Colonic mucosa (tissue), 4 donors: ENCODE measurements around the gene RAPH1. TPM values are rescaled to one million over a fixed set of nuclear protein-coding genes. Genes with fewer than 3 reads are reported as not detected.

Source experiments
- DNase-seq: peaks from one replicate; pipeline ENCODE4 v3.0.0-alpha.2; 2020
- H3K27ac ChIP-seq: fragments of 200-600 bp; one replicate; pipeline ENCODE4 v1.8.0; 2021
- H3K27me3 ChIP-seq: fragments of 200-600 bp; one replicate; pipeline ENCODE4 v1.8.0; 2021
- H3K36me3 ChIP-seq: fragments of 200-600 bp; one replicate; pipeline ENCODE4 v1.8.0; 2021
- H3K4me1 ChIP-seq: fragments of 200-600 bp; one replicate; pipeline ENCODE4 v1.8.0; 2021; ENCODE audit warnings: mild to moderate bottlenecking
- H3K4me3 ChIP-seq: fragments of 200-600 bp; one replicate; pipeline ENCODE4 v1.8.0; 2021
- H3K9ac ChIP-seq, 2 donors: one replicate each; pipeline ENCODE4 v1.7.0; 2013; ENCODE audit warnings: control low read depth in 2 of 2, low read depth in 2 of 2, low read length in 2 of 2
- H3K9me3 ChIP-seq: fragments of 200-600 bp; one replicate; pipeline ENCODE4 v1.8.0; 2021
- CTCF ChIP-seq: fragments of 200-600 bp; IDR thresholded peaks from one replicate; pipeline ENCODE4 v1.8.0; 2022; ENCODE audit warnings: antibody characterized with exemption, mild to moderate bottlenecking
- intact Hi-C: fragments of 100-400 bp; cut with DNase I; formaldehyde crosslinking; loops from one replicate; pipeline ENCODE4 v1.14.1; 2022
- total RNA-seq, 2 donors: library from RNA; stranded (reverse); fragmentation: NEBNext Ultra II Directional in 1 of 2; extraction: Animal tissue kit (Norgen Biotek cat#: 25700) in 1 of 2; gene quantifications; one replicate each; pipeline ENCODE4 v1.2.1, GENCODE V29; 2021
- donor health status: healthy.
- donor health status: DM: no; HTN: no; CAD: no.
- donor health status: DM: no; HTN: no; CAD: no.

The RAPH1 gene
- total RNA-seq, 2 donors from 2014 or later, result 26.1 to 39.5 TPM

- no peak overlapping the region for H3K4me3 ChIP-seq
- no peaks in the 10 kb centered on the region for H3K4me1 ChIP-seq
- H3K27ac ChIP-seq, result no peak overlapping the region
- no peaks in the 10 kb centered on the region for H3K36me3 ChIP-seq
- intact Hi-C loops, result no loop called here
- H3K9me3 ChIP-seq, result no peaks in the 10 kb centered on the region
- no peaks in the 10 kb centered on the region for H3K27me3 ChIP-seq
- no peak for DNase-seq
- H3K9ac ChIP-seq, result no peak overlapping the region
- TF ChIP-seq CTCF, result no peak
These were observed 175.7 kb downstream of the RAPH1 start for GRCh38 chr2:203359450-203359849.

DNA sequence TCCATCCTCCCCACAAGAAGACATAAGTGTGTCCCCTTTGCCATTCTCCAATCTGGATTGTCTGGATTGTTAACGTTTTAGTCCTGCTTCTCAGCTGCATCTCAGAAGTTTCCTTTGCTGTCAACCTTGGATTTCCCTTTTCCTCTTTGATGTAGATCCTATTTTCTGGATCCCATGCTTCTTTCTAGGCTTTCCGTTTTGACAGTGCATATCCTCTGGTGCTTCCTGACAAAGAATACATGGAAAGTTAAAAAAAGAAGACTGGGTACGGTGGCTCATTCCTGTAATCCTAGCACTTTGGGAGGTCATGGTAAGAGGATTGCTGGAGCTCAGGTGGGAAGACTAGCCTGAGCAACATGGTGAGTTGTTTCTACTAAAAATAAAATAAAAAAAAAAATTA, 180.1 kb downstream of the RAPH1 start:
- Histone ChIP-seq H3K4me1 (no peaks in the 10 kb centered on the region), H3K27me3 (no peaks in the 10 kb centered on the region), H3K27ac (no peak overlapping the region), H3K9me3 (no peaks in the 10 kb centered on the region), H3K36me3 (no peaks in the 10 kb centered on the region), H3K9ac (no peak overlapping the region), H3K4me3 (no peak overlapping the region)
- no peak for TF ChIP-seq CTCF
- intact Hi-C loops, result no loop called here
- no peak for DNase-seq

GRCh38 chr2:203352604-203353255, 182.4 kb downstream of the RAPH1 start:
- TF ChIP-seq CTCF, result no peak
- Histone ChIP-seq H3K9me3 (no peaks in the 10 kb centered on the region), H3K27ac (no peak overlapping the region), H3K4me1 (no peaks in the 10 kb centered on the region), H3K9ac (no peak overlapping the region), H3K27me3 (no peaks in the 10 kb centered on the region), H3K4me3 (no peak overlapping the region), H3K36me3 (no peaks in the 10 kb centered on the region)
- intact Hi-C loops, result no loop called here
- DNase-seq, result no peak

- DNase-seq, result no peak
- no peaks in the 10 kb centered on the region for H3K36me3 ChIP-seq
- H3K9ac ChIP-seq, result no peak overlapping the region
- H3K27me3 ChIP-seq, result no peaks in the 10 kb centered on the region
- TF ChIP-seq CTCF, result no peak
- no peak overlapping the region for H3K27ac ChIP-seq
- H3K9me3 ChIP-seq, result no peaks in the 10 kb centered on the region
- H3K4me1 ChIP-seq, result no peaks in the 10 kb centered on the region
- intact Hi-C loops, result no loop called here
- no peak overlapping the region for H3K4me3 ChIP-seq
These were observed 187.7 kb downstream of the RAPH1 start for GRCh38 chr2:203347375-203347774.

- intact Hi-C loops, result no loop called here
- DNase-seq, result no peak
- Histone ChIP-seq H3K36me3 (no peaks in the 10 kb centered on the region), H3K9me3 (no peaks in the 10 kb centered on the region), H3K27me3 (no peaks in the 10 kb centered on the region), H3K9ac (no peak overlapping the region), H3K4me3 (no peak overlapping the region), H3K4me1 (no peaks in the 10 kb centered on the region), H3K27ac (no peak overlapping the region)
- TF ChIP-seq CTCF, result no peak
These were observed 188.5 kb downstream of the RAPH1 start for GRCh38 chr2:203346612-203347011.
